Liver (tissue), 9 donors: Measurements from ENCODE around the gene EPHB4. TPM values are rescaled to one million over a fixed set of nuclear protein-coding genes. Genes with fewer than 3 reads are reported as not detected.
A peak's percentile ranks its signal among the peaks of the same experiment; 100 is the strongest.

Experiments
- DNase-seq: peaks from one replicate; pipeline ENCODE4 v3.0.0-alpha.2; 2017; ENCODE audit warnings: low spot score
- H3K27ac ChIP-seq, 2 donors: one replicate each; pipeline ENCODE4 v1.7.0; 2013; ENCODE audit warnings: inconsistent platforms in 2 of 2, low read length in 2 of 2, control low read depth in 1 of 2, low read depth in 1 of 2, mild to moderate bottlenecking in 1 of 2
- H3K27me3 ChIP-seq, 4 donors: one replicate each; pipeline versions ENCODE4 v1.6.1 to v1.7.0; 2013; ENCODE audit warnings: low read length in 3 of 4, inconsistent platforms in 1 of 4, mild to moderate bottlenecking in 1 of 4, moderate library complexity in 1 of 4; ENCODE audit not compliant: control insufficient read depth in 4 of 4, insufficient read depth in 4 of 4
- H3K36me3 ChIP-seq, 4 donors: one replicate each; pipeline versions ENCODE4 v1.6.1 to v1.7.0; 2013; ENCODE audit warnings: low read length in 3 of 4, mild to moderate bottlenecking in 3 of 4, low read depth in 1 of 4, moderate library complexity in 1 of 4; ENCODE audit not compliant: control insufficient read depth in 4 of 4, insufficient read depth in 3 of 4
- H3K4me1 ChIP-seq, 4 donors: one replicate each; pipeline versions ENCODE4 v1.6.1 to v1.7.0; 2013; ENCODE audit warnings: low read length in 3 of 4, mild to moderate bottlenecking in 3 of 4, moderate library complexity in 1 of 4; ENCODE audit not compliant: control insufficient read depth in 4 of 4, insufficient read depth in 4 of 4
- H3K4me3 ChIP-seq, 3 donors: one replicate each; pipeline versions ENCODE4 v1.6.1 to v1.7.0; 2013; ENCODE audit warnings: low read length in 3 of 3, control low read depth in 1 of 3, low read depth in 1 of 3, mild to moderate bottlenecking in 1 of 3
- H3K9ac ChIP-seq, 2 donors: one replicate each; pipeline ENCODE4 v1.7.0; 2013; ENCODE audit warnings: low read length in 2 of 2, mild to moderate bottlenecking in 2 of 2, moderate library complexity in 2 of 2, control low read depth in 1 of 2, low read depth in 1 of 2
- H3K9me3 ChIP-seq, 4 donors: one replicate each; pipeline versions ENCODE4 v1.6.1 to v1.7.0; 2013; ENCODE audit warnings: low read length in 3 of 4; ENCODE audit not compliant: control insufficient read depth in 4 of 4
- EGR1 ChIP-seq, 2 donors: IDR thresholded peaks; 2 replicates each; pipeline ENCODE4 v1.6.1; 2016 to 2018; ENCODE audit warnings: antibody characterized with exemption in 2 of 2, low read depth in 2 of 2
- FOXA1 ChIP-seq: IDR thresholded peaks from 2 replicates; pipeline ENCODE4 v1.6.1; 2016; ENCODE audit warnings: antibody characterized with exemption
- FOXA2 ChIP-seq: IDR thresholded peaks from 2 replicates; pipeline ENCODE4 v1.6.1; 2016; ENCODE audit warnings: antibody characterized with exemption
- GABPA ChIP-seq, 2 donors: IDR thresholded peaks in 1 of 2; conservative IDR thresholded peaks in 1 of 2; 2 replicates each; pipeline ENCODE4 v1.6.1; 2016; ENCODE audit warnings: antibody characterized with exemption in 2 of 2, mild to moderate bottlenecking in 1 of 2, moderate library complexity in 1 of 2
- HNF4A ChIP-seq, 2 donors: conservative IDR thresholded peaks; 2 replicates each; pipeline ENCODE4 v1.6.1; 2016; ENCODE audit warnings: antibody characterized with exemption in 2 of 2, mild to moderate bottlenecking in 2 of 2
- JUND ChIP-seq, 2 donors: IDR thresholded peaks; 2 replicates each; pipeline ENCODE4 v1.6.1; 2016; ENCODE audit warnings: antibody characterized with exemption in 2 of 2
- NR2F2 ChIP-seq: IDR thresholded peaks from 2 replicates; pipeline ENCODE4 v1.6.1; 2016; ENCODE audit warnings: antibody characterized with exemption
- RAD21 ChIP-seq, 2 donors: IDR thresholded peaks; 2 replicates each; pipeline ENCODE4 v1.6.1; 2016; ENCODE audit warnings: antibody characterized with exemption in 2 of 2, mild to moderate bottlenecking in 2 of 2
- RXRA ChIP-seq, 2 donors: IDR thresholded peaks; 2 replicates each; pipeline ENCODE4 v1.6.1; 2017 to 2018; ENCODE audit warnings: antibody characterized with exemption in 2 of 2, mild to moderate bottlenecking in 1 of 2
- SP1 ChIP-seq: IDR thresholded peaks from 2 replicates; pipeline ENCODE4 v1.6.1; 2018; ENCODE audit warnings: antibody characterized with exemption, mild to moderate bottlenecking
- TAF1 ChIP-seq: conservative IDR thresholded peaks from 2 replicates; pipeline ENCODE4 v1.6.1; 2016; ENCODE audit warnings: antibody characterized with exemption, mild to moderate bottlenecking
- YY1 ChIP-seq: IDR thresholded peaks from 2 replicates; pipeline ENCODE4 v1.6.1; 2016; ENCODE audit warnings: antibody characterized with exemption, mild to moderate bottlenecking
- WGBS: extraction: QIAGEN DNeasy Blood & Tissue Kit; methylation state at CpG from one replicate; pipeline ENCODE4 v1.1.7; 2013; 5-methylcytosine and 5-hydroxymethylcytosine counted together
- polyA plus RNA-seq, 2 donors: library from polyadenylated mRNA; stranded (reverse) in 1 of 2; unstranded in 1 of 2; fragments of 200-250 nt in 1 of 2; fragments of >200 nt in 1 of 2; fragmentation: Nextera tagmentation in 1 of 2; extraction: Ambion mirVana in 1 of 2; gene quantifications; one replicate each; pipeline versions ENCODE4 v1.2.1 to v1.2.3, GENCODE V29; 2013 to 2015
- total RNA-seq, 2 donors: library from RNA; depleted of rRNA; stranded (reverse); fragments of >200 nt; gene quantifications; one replicate each; pipeline ENCODE4 v1.2.3, GENCODE V29; 2014
- TF ChIP-seq, protein P1 (sequence below): IDR thresholded peaks from 2 replicates; pipeline ENCODE4 v1.6.1; 2016; ENCODE audit warnings: antibody characterized with exemption
- TF ChIP-seq, protein P2 (sequence below): IDR thresholded peaks from 2 replicates; pipeline ENCODE4 v1.6.1; 2016; ENCODE audit warnings: antibody characterized with exemption, mild to moderate bottlenecking
- TF ChIP-seq, protein P3 (sequence below): fragments of 150-350 bp; IDR thresholded peaks from 2 replicates; pipeline ENCODE4 v1.5.1; 2017; ENCODE audit warnings: improper control_type of control experiment, low read depth, low read length; ENCODE audit not compliant: missing input control
- TF ChIP-seq, protein P4 (sequence below): IDR thresholded peaks from 2 replicates; pipeline ENCODE4 v1.6.1; 2016; ENCODE audit warnings: antibody characterized with exemption
- donor health status: healthy.
- donor health status: healthy.
- donor health status: healthy.
- donor health status: healthy.
- donor health status: healthy.

EPHB4 gene
- total and polyA plus RNA-seq, 4 donors = 14.4 to 53.0 (median 50.0) TPM

DNA sequence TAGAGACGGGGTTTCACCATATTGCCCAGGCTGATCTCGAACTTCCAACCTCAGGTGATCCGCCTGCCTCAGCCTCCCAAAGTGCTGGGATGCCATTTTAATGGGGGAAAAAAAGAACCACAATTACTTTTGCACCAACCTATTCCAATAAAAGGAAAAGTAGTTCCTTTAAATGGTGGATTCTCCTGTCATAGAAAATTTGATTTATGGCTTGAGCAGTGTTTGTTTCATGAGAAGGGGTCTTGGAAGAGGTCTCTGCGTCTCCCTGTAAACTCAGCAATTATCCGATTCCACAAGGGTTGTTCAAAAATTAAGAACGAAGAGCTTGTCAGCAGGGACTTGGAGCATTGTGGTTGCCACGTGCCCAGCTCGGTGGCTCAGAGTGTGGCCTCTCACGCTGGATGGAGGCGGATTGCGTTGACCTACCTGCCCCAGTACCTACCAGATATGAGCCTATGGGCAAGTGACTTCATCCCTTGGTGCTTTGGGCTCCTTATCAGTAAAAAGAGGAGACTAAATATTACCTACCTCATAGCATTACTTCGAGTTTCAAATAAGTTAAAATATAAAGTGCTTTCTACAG is 37.0 kb upstream of the EPHB4 start:
- no peaks in the 10 kb centered on the region for H3K9me3 ChIP-seq
- H3K36me3 ChIP-seq = peaks cover 0 to 3% (median 1%) of the 10 kb centered on the region in 4 donors
- TF ChIP-seq FOXA1 (no peak), TAF1 (no peak), JUND (IDR thresholded peaks at IDR 0.05) (no peak), GABPA (IDR thresholded peaks at IDR 0.05 in 1 of 2, conservative IDR thresholded peaks at IDR 0.05 in 1 of 2) (no peak), RXRA (IDR thresholded peaks at IDR 0.05) (no peak), SP1 (no peak)
- TF ChIP-seq, protein P1, sequence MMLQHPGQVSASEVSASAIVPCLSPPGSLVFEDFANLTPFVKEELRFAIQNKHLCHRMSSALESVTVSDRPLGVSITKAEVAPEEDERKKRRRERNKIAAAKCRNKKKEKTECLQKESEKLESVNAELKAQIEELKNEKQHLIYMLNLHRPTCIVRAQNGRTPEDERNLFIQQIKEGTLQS = no peak
- TF ChIP-seq, protein P2, sequence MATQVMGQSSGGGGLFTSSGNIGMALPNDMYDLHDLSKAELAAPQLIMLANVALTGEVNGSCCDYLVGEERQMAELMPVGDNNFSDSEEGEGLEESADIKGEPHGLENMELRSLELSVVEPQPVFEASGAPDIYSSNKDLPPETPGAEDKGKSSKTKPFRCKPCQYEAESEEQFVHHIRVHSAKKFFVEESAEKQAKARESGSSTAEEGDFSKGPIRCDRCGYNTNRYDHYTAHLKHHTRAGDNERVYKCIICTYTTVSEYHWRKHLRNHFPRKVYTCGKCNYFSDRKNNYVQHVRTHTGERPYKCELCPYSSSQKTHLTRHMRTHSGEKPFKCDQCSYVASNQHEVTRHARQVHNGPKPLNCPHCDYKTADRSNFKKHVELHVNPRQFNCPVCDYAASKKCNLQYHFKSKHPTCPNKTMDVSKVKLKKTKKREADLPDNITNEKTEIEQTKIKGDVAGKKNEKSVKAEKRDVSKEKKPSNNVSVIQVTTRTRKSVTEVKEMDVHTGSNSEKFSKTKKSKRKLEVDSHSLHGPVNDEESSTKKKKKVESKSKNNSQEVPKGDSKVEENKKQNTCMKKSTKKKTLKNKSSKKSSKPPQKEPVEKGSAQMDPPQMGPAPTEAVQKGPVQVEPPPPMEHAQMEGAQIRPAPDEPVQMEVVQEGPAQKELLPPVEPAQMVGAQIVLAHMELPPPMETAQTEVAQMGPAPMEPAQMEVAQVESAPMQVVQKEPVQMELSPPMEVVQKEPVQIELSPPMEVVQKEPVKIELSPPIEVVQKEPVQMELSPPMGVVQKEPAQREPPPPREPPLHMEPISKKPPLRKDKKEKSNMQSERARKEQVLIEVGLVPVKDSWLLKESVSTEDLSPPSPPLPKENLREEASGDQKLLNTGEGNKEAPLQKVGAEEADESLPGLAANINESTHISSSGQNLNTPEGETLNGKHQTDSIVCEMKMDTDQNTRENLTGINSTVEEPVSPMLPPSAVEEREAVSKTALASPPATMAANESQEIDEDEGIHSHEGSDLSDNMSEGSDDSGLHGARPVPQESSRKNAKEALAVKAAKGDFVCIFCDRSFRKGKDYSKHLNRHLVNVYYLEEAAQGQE = no peak
- TF ChIP-seq, protein P3, sequence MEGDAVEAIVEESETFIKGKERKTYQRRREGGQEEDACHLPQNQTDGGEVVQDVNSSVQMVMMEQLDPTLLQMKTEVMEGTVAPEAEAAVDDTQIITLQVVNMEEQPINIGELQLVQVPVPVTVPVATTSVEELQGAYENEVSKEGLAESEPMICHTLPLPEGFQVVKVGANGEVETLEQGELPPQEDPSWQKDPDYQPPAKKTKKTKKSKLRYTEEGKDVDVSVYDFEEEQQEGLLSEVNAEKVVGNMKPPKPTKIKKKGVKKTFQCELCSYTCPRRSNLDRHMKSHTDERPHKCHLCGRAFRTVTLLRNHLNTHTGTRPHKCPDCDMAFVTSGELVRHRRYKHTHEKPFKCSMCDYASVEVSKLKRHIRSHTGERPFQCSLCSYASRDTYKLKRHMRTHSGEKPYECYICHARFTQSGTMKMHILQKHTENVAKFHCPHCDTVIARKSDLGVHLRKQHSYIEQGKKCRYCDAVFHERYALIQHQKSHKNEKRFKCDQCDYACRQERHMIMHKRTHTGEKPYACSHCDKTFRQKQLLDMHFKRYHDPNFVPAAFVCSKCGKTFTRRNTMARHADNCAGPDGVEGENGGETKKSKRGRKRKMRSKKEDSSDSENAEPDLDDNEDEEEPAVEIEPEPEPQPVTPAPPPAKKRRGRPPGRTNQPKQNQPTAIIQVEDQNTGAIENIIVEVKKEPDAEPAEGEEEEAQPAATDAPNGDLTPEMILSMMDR = no peak
- no peak overlapping the region for H3K4me3 ChIP-seq
- no peak overlapping the region for H3K9ac ChIP-seq
- no peaks in the 10 kb centered on the region for H3K27me3 ChIP-seq
- DNase-seq = no peak
- 91% methylated on average over 12 of the region's 12 CpGs for WGBS
- H3K4me1 ChIP-seq = peaks cover 13 to 36% (median 20%) of the 10 kb centered on the region in 4 donors
- H3K27ac ChIP-seq = no peak overlapping the region

DNA sequence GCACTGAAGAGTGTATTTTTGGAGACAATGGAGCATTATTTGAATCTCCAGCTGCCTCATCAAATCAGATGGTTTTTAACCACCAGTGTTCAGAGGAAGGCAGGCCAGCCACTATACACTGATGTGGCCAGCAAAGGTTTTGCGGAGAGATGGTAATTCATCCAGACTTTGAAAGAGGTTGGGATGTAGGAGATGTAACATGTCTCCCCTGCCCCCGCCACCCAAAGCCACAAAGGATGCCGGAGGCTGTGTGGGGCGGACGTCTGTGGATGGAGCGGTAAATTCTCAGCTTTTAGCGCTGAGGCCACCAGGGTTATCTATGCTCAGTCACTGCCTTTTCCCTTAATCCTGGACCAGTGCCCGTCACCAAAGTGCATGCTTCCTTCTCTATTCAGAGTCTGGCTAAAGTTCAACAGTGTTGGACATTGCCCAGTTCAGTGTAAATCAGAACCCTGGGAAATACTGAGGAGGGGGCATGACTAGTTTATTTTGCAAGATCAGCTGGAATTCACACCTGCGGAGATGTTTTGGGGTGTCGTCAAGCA is 36.2 kb upstream of the EPHB4 start:
- WGBS = 17% methylated on average over 10 of the region's 10 CpGs
- Histone ChIP-seq H3K27ac (peak overlapping the region; percentile 49 to 71), H3K36me3 (peaks cover 0 to 3% (median 1%) of the 10 kb centered on the region in 4 donors), H3K9me3 (no peaks in the 10 kb centered on the region), H3K27me3 (no peaks in the 10 kb centered on the region), H3K4me1 (peaks cover 12 to 28% (median 15%) of the 10 kb centered on the region in 4 donors), H3K4me3 (no peak overlapping the region), H3K9ac (no peak overlapping the region)
- TF ChIP-seq, protein P1 = no peak
- TF ChIP-seq, protein P2 = peak; percentile 60
- peak; percentile 29 for TF ChIP-seq YY1
- peak in 1 of 2 donors; percentile 61 for TF ChIP-seq RAD21 (IDR thresholded peaks at IDR 0.05)
- peak; percentile 64 to 75 for TF ChIP-seq RXRA (IDR thresholded peaks at IDR 0.05)
- TF ChIP-seq HNF4A (conservative IDR thresholded peaks at IDR 0.05) = peak; percentile 90 to 94
- TF ChIP-seq TAF1 = no peak
- TF ChIP-seq GABPA (IDR thresholded peaks at IDR 0.05 in 1 of 2, conservative IDR thresholded peaks at IDR 0.05 in 1 of 2) = no peak
- peak; percentile 87 for TF ChIP-seq SP1
- peak in 1 of 2 donors; percentile 28 for TF ChIP-seq JUND (IDR thresholded peaks at IDR 0.05)
- no peak for TF ChIP-seq FOXA2
- peak; percentile 85 for TF ChIP-seq NR2F2
- no peak for TF ChIP-seq EGR1 (IDR thresholded peaks at IDR 0.05; ENCODE audit: low read depth in 2 of 2)
- TF ChIP-seq, protein P4, sequence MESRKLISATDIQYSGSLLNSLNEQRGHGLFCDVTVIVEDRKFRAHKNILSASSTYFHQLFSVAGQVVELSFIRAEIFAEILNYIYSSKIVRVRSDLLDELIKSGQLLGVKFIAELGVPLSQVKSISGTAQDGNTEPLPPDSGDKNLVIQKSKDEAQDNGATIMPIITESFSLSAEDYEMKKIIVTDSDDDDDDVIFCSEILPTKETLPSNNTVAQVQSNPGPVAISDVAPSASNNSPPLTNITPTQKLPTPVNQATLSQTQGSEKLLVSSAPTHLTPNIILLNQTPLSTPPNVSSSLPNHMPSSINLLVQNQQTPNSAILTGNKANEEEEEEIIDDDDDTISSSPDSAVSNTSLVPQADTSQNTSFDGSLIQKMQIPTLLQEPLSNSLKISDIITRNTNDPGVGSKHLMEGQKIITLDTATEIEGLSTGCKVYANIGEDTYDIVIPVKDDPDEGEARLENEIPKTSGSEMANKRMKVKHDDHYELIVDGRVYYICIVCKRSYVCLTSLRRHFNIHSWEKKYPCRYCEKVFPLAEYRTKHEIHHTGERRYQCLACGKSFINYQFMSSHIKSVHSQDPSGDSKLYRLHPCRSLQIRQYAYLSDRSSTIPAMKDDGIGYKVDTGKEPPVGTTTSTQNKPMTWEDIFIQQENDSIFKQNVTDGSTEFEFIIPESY = peak; percentile 59
- no peak for DNase-seq
